DOHH2 (cell line): ENCODE data around the gene CLCN6.

ENCODE experiments used
- CTCF ChIP-seq: fragments of 200-600 bp; sonication (generic); IDR thresholded peaks from one replicate; pipeline ENCODE4 v1.5.1; 2014; ENCODE audit warnings: antibody characterized with exemption, mild to moderate bottlenecking, low read depth, low read length; ENCODE audit not compliant: poor library complexity, severe bottlenecking
- EZH2phosphoT487 ChIP-seq: fragments of 200-600 bp; sonication (generic); IDR thresholded peaks from 2 replicates; pipeline ENCODE4 v1.6.1; 2017; ENCODE audit warnings: borderline replicate concordance, mild to moderate bottlenecking, antibody characterized with exemption, low read length, moderate library complexity, mixed read lengths

- TF ChIP-seq CTCF = no peak
- no peak for TF ChIP-seq EZH2phosphoT487
These were observed 63.1 kb downstream of the CLCN6 start for GRCh38 chr1:11869104-11869503.
